GM10266 (cell line): Measurements from ENCODE around the gene TNS4.

Source experiments
- DNase-seq: peaks from one replicate; pipeline ENCODE4 v3.0.0; 2012; ENCODE audit errors: extremely low spot score
- CTCF ChIP-seq: IDR thresholded peaks from 2 replicates; pipeline ENCODE4 v1.5.1; 2012; ENCODE audit warnings: mild to moderate bottlenecking, low read depth; ENCODE audit not compliant: control insufficient read depth, insufficient read depth; ENCODE audit errors: missing control alignments

TNS4 gene

DNA sequence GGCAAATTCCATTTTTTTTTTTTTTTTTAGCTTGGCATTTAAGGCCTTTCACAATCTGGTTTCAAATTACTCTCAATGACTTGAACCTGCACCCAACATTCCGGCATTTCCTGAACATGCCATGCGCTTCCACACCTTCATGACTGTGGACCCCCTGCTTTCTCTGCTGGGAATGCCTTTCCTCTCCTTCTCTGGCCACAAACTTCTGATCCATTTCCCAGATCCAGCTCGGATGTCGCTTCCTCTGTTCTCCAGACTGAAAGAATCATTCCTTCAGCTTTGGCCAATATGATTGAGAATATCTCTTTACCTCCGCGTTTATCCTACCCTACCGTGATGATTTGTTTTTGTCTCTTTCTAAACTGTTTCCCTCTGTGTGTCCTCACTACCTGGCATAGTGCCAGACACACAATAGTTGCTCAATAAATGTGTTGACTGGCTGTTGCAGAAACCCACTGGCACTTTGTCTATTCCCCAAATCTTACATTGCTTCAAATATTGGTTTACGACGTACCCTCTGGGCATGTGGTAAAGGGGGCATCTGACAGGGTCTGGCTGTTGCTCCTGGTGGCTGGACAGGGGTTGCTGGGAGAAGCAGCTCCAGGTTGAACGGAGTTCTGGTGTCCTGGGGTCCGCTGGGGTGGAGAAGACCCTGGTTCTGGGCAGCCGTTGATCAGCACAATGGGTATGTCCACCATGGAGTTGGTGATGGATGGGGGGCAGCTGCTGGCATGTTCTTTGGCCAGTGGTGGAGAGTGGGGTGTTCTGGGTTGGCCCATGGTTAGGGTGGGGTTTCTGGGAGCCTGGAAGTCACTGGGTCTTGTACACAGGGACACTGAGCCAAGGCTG lies 14.7 kb downstream of the TNS4 start:
- TF ChIP-seq CTCF = no peak
- DNase-seq = no peak

GRCh38 chr17:40485851-40486521 lies 15.4 kb downstream of the TNS4 start:
- no peak for DNase-seq
- no peak for TF ChIP-seq CTCF

DNA sequence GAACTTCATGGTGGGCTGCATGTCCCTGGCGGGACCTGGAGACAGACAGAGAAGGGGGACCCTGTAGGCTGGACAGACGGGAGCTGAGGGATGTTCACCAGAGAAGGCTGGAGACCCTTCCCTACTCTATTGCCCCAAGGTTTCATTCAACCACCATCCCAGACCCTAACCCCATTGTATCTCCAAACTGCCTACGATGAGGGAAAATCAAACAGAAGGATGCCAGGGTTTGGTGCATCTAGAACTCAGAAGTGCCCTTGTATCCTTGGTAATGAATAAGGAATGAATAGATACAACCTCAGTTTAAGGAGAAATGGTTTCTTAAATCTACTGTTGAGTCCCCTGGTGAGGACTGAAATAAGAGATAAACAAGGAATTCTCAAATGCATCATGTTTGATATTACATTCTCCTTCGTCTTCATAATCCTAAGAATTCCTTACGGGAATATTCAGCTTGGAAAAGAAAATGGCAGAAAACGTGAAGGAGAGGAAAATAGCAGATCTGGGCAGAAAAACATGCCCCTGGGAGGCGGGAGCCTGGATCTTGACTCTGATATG lies 16.4 kb downstream of the TNS4 start:
- DNase-seq = no peak
- no peak for TF ChIP-seq CTCF

DNA sequence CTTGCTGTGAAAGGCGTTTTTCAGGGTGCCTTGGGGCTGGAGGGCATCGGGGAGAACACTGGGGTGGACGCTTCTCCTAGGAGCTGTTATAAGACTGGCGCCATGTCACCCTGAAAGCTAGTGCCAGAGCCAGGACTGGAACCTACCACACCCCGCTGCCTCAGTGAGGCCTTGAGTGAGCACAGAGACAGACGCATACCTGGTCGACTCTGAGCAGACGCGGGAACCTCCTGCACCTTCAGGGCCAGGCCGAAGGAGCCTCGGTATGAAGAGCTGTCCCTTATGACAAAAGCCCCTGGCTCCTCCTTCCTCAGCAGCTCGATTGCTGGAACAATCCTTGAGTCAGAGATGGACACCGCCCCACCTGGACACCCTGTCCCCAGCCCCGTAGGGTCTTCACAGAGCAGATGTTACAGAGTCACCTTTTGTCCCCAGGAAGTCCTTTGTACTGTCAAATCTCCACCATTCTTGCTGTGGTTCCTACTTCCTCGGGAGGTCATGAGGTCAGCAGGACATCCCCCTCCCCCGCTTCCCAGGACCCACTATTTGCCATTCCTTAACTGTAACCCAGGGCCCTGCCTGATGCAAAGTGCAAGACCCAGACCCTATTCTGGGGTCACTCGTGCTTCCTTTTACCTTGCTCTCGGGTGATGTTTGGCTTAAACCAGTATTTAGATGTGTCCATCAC lies 17.0 kb downstream of the TNS4 start:
- no peak for TF ChIP-seq CTCF
- no peak for DNase-seq

GRCh38 chr17:40483679-40484078 lies 17.7 kb downstream of the TNS4 start:
- TF ChIP-seq CTCF = no peak
- DNase-seq = no peak

DNA sequence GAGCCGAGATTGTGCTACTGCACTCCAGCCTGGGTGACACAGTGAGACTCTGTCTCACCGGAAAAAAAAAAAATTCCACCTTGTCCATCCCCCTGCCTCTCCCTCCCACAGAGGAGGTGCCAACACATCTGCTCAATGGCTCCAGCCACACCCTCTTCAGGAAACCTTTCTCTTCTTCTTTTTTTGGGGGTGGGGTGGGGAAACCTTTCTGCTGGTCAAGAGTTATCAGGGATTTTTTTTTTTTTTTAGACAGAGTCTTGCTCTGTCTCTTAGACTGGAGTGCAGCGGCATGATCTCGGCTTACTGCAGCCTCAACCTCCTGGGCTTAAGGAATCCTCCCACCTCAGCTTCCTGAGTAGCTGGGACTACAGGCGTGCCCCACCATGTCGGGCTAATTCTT lies 18.7 kb downstream of the TNS4 start:
- no peak for DNase-seq
- no peak for TF ChIP-seq CTCF
